GM19043 (cell line): ENCODE measurements around the gene TIAM2.

Source experiments
- ATAC-seq: cut with Tn5 transposase; IDR thresholded peaks from one replicate; pipeline ENCODE4 v1.9.1; 2021; ENCODE audit warnings: low read depth; ENCODE audit not compliant: unreplicated experiment

Gene TIAM2

DNA sequence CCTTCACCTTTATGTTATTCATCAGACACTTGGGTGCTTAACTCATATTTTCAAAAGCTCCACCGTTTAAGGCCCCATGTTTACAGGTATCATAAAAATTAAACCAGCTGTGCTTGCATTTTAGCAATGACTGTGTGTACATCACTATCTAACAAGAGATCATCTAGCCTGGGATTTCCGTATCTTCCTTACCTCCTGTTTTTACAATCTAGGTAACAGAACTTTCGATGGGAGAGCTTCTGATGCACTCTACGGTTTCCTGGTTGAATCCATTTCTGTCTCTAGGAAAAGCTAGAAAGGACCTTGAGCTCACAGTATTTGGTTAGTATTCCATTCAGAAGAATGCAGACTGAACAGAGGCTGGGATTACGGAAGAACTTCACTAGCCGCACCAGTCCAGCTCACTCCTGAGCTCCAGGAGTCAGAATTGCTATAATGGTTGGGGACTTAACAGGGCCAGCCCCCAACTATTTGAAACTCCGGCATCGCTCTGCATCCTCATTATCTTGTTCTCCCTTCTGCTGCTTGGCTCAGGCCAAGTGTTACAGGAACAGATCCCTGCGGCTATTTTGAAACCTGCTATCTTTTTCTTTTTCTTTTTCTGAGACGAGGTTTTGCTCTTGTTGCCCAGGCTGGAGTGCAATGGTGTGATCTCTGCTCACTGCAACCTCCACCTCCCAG is 255.7 kb downstream of the TIAM2 start:
- no peak for ATAC-seq

DNA sequence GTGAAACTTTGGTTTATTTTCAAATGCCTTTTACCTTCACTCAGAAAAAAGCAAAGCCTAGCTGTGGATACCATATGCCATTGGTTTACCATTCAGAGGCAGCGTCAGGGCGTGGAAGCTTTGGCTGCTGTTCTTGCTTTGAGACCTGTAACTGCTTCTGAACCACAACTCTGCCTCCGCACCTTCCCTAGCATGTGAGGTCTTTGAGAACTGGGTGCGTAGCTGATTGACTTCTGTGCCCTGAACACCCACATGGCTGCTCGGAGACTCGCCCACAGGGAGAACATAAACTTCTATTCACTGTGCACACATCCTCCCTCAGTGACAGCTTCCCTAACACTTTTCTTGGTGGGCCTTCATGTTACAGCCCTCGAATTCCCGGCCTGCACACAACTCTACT is 257.5 kb downstream of the TIAM2 start:
- no peak for ATAC-seq

DNA sequence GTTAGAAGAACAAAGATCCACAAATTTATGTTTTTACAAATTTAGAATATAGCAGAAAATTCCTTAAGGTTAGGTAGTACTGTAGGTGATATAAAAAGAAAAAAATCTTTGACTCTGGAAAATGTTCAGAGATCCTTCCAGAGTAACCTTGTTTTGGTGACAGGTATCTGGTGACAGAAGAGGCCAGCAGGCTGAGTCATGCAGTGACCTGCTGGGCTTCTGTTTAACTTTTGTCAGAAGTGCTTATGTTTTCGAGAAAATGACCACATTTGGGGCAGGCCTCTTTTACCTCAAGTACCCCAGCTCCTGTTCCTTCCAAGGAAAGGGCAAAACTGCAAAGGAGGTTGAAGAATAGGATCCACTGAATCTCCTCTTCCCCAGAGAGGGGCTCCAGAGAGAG is 258.2 kb downstream of the TIAM2 start:
- ATAC-seq, result no peak

DNA sequence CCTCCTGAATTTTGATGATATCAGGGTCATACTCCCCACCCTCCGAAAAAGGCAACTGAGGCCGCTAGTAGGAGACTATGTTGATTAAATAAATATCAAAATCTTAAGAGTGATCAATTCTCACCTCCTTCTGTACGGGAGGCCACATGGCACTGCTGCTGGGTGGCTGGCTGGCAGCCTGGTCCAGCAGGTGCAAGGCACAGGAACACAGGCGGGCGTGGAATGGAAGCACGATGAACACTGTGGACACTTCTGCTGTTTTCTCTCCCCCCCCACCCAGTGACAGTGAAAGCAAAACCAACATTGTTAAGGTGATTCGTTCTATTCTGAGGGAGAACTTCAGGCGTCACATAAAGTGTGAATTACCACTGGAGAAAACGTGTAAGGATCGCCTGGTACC is 259.0 kb downstream of the TIAM2 start:
- ATAC-seq, result no peak

DNA sequence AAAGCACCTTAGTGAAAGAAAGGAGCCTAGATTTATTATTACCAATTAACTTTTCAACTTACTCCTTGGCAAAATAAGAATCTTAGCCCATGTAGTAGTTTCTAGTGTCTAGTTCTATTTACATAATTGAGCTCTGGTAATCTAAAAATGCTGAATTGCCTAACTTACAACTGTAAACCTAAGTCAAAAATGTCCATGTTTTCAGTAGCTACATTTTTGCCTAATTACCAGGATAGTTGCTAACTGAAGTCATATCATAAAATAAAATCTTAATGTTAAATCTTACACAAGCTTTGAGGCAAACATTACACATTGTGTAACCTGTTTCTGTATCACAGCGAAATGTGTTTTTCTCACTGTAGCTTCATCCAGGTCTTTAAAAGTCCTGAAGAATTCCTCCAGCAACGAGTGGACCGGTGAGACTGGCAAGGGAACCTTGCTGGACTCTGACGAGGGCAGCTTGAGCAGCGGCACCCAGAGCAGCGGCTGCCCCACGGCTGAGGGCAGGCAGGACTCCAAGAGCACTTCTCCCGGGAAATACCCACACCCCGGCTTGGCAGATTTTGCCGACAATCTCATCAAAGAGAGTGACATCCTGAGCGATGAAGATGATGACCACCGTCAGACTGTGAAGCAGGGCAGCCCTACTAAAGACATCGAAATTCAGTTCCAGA is 261.1 kb downstream of the TIAM2 start:
- no peak for ATAC-seq

DNA sequence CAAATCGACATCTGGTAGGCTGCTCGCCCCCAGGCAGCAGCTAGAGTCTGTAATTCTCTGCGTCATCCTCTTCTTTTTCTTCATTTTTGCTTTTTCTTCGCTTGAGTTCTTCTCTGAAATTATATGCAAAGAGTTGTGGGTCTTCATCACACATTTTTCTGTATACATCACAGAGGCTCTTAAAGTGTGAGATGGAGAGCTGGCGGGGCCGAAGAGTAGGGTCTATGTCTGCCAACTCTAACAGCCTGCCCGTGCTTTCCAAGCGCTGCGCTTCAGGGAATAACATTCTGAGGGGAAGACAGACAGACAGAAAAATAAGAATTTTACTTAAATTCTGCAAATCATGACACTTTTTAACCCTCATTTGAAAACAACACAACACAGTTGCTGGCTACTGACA is 262.7 kb downstream of the TIAM2 start:
- no peak for ATAC-seq

DNA sequence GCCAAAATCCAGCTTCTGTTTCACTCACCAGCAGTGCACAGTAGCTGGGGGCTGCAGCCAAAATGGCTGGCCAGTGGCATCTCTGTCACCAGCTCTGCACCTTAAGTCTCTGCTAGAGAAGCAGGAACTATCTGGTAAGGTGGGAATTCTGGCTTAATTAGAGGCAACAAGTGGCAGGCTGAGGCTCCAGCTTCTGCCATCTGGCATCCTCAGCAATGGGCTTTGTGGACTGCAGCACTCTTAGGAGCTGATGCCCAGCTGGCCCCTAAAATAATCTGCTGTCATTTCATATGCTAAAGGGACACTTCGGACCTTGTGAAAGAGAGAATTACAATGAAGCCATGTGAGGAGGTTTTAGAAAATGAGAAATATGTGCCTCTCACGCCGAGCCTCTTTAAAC is 264.1 kb downstream of the TIAM2 start:
- ATAC-seq, result no peak

DNA sequence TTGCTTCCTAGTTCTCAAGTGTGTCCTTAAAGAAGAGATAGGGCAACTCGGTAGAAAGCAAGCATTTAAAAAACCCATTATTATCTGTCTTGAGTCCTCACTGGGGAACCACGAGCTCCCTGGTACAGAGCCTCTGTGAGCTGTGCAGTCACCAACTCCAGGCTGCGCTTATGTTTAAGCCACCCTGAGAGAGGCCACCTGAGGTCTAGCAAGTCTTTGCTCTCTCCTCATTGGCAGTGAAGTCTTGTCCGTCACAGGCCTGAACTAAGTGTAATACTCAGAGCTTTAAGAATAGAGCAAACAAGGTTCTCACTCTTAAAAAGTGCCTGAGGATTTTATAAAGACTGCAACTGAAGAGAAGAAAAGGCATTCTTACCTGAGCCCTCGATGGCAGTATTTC is 264.8 kb downstream of the TIAM2 start:
- no peak for ATAC-seq

DNA sequence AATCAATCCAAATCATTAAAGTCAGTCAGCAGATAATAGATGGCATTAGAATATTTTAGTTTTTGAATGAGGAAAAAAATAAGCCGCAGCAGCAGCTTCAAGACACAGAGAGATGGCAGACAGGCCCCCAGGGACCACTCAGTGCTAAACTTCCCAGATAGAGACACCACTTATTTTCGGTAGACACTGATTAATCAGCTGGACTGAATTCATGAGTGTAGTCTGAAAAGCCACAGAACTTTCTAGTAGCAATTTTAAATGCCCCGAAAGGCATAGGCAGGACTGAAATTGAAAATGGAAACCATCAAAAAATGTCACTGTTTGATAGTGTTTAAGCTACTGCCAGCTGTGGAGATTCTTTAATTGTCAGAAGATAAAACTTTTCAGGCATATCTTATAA is 265.6 kb downstream of the TIAM2 start:
- peak; percentile 60 for ATAC-seq

DNA sequence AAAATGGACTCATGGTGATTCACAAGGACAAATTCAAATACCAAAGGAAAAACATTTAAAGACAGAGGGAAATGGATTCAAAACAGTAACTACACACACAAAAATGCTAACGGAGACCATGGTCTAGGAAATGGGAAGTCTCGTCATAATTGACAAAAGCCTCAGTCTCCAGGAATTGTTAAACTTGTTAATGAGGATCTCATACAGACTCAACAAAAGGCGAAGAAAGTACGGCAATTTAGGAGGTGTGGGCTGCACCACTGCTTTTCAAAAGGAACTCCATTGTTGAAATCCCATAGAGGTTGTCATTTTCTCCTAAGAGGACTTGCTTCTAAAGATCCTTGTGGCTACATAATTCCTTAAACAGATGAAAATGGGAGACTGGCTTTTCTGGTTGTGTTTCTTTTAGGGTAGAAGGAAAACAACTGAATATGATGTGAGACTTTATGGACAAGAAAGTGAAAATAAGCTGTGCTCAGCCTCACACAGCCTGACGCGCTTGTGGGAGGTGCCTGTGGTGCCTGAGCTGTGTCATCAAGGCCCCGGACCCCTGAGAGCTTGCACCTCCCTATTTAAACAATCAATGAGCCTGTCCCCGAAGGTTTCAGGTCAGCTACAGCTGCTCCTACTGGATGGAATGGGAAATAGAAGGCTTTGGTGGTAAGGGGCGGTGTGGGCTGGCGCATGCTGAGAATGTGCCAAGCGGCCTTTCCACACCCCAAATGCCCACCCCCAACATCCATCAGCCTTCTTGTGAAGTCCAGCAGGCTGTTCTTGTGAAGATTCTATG is 266.2 kb downstream of the TIAM2 start:
- ATAC-seq, result no peak

DNA sequence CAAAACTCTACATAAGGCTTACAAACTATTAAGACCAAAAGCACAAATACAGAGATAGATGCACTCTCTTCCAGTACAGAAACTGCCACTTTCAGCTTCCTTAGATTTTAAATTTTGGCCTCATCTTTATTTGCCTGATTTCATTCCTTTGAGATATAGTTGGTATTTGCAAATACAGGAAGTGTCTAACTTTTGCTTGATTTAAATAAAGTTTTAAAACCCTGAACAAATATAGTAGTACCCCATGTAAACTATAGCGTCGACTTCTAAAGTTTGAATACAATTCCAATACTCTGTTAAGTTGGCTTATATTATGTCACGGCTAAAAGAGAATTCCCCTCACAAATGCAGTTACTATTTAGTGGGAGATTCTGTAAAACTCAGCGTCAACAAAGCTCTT is 267.5 kb downstream of the TIAM2 start:
- no peak for ATAC-seq

DNA sequence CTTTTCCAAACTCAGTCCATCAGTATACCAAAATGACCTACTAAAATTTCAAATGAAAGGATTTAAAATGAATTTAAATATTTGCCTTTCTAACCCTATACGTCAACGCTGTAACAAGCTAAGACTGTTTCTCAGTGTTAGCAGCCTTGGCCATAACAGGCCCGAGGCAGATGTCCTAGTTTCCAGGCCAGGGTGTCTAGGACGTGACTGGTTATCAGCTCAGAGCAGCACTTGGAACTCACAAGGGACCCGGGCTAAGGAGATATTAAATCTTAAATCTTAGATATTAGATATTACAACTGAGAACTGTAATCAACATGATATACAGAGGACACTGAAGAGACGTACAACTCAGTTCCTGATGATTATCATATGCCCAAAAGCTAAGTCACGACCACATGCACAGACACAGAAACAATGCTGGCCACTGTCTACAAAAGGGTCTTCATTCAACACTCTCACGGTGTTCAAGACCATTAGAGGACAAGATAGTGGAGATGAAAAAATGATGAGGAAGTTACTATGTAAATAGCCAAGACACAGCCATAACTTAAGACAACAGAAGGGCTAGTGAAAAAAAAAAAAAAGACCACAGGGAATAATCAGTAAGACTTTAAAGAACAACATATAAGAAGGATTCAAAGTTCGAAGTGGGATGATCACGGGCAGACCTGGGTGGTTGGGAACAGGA is 268.4 kb downstream of the TIAM2 start, which contains the start of gene CLDN20:
Gene CLDN20 (plus strand): TSS at position 641 of the 691 bp plus-strand sequence. CDS start 11,707 bp downstream, outside the sequence.
- ATAC-seq, result no peak

DNA sequence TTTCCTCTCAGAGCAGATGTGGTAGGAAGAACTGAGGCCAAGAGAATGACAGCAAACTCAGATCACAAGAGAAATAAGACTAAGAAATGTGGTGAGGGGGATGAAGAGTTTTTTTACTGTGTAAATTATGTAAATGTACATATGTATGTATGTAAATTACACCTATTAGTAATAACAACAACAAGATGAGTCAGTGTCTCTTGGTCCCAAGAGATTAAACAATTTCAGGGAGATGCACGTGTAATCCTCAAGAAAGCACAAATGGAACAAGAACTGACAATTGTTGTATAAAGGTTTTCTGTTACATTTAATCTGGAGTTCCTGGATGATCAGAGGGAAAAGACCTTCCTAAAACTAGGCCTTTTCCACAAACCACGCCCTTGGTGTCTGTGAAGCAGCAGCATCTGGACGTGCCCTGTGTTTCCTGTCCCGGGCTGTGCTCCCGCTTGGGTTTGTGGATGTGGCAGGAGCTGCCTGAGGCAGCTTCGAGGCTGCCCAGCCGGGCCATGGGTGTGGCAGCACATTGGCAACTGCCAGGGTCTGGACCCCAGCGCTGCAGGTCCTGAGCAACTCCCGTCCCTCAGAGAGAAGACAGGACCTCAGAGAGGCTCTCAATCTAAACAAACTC is 269.7 kb downstream of the TIAM2 start:
- no peak for ATAC-seq

DNA sequence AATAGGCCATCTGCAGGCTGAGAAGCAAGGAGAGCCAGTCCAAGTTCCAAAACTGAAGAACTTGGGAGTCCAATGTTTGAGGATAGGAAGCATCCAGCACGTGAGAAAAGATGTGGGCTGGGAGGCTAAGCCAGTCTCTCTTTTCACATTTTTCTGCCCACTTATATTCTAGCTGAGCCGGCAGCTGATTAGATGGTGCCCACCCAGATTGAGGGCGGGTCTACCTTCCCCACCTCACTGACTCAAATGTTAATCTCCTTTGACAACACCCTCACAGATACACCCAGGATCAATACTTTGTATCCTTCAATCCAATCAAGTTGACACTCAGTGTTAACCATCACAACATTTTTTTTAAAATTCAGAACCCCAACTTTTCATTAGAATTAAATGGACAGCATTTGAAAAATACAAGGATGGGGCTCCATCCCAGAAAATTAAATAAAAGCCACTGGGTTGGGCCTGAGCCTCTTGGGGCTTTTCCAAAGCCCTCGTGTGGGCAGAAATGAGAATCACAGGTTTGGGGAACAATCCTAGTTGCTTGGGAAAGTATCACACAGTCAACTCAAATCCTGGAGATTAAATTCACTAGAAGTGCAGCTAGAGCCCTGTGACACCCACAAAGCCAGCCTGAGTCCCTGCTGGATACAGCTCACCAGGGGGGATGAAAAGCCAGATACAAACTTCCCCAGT is 270.9 kb downstream of the TIAM2 start:
- ATAC-seq, result no peak

DNA sequence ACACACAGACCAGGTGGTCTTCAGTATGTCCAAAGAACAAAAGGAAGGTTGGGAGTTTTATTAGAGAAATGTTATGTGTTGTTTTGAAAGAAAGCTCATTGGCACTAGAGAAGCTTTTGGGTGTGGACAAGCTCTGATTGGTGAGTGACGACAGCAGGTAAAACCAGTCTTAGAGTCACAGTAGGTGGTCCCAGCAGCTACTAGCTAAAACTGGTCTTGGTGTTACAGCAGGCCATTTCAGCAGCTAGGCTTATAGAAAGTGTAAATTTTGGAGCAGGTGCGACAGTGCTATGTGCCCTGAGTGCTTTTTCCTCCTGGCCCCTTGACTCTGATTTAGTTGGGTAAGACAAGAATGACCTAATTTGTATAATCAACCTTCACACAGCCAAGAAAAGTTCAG is 272.3 kb downstream of the TIAM2 start:
- no peak for ATAC-seq

DNA sequence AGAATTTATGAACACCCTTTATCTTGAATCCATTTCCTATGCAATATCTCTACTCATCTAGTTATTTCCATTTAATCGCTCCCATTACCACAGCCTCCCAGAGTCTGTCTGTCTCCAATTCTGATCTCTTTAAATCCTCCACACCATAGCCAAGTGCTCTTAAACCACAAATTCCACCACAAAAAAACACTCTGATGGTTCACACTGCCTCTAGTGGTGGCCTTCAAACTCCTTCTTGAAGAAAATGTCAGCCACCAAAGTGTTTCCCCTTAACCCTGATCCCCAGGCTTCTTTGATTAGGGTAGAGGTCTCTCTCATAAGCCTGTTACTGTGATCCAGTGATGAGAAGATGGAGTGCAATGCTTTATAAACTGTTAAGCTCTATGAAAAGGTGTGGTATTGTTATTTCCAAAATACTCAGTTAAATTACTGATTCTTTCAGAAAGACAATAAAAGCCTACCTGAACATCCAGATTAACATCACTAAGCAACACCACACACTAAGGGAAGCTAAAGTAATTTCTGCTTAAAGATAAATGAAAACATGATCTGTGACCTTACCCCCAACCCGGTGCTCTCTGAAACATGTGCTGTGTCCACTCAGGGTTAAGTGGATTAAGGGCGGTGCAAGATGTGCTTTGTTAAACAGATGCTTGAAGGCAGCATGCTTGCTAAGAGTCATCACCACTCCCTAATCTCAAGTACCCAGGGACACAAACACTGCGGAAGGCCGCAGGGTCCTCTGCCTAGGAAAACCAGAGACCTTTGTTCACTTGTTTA is 273.2 kb downstream of the TIAM2 start:
- ATAC-seq, result peak; percentile 57

DNA sequence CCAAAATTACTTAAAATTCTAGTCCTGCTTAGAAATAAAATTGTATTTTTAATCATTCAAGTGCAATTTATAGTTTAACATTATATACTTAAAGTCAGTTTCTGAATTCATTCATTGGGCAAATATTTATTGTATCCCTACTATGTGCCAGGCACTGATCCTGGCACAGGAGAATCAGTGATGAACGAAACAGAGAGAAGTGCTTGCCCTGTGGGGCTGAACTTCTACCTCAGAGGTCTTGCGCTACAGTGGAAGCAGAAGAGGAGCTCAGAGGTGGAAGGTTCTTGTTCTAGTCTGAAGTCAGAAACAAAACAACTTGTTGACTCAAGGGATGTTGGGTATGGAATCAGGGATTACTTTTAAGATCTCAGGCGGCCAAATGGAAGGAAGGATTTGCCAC is 274.6 kb downstream of the TIAM2 start:
- ATAC-seq, result no peak

DNA sequence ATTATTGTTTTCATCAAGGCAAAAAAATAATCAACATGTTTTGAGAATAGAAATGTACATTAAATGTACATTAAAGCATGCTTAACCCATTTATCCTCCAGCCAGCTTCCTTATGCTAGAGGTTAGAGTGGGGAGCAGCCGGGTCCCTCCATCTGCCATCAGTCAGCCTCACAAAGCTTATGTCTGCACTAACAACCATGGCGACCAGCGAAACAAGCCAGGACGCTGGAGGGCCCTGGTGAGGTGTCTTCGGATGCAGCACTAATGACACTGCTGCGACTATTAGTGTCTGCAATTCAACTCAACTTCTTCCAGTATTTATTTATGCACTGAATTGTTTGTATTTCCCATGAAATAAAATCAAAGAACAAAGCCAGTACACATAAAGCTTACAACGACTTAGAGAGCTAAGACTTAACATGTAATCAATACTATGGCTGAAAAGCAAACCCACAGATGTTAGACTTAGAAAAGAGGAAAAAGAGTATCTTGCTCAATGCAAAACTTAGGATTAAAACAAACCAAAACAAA is 275.5 kb downstream of the TIAM2 start:
- no peak for ATAC-seq

DNA sequence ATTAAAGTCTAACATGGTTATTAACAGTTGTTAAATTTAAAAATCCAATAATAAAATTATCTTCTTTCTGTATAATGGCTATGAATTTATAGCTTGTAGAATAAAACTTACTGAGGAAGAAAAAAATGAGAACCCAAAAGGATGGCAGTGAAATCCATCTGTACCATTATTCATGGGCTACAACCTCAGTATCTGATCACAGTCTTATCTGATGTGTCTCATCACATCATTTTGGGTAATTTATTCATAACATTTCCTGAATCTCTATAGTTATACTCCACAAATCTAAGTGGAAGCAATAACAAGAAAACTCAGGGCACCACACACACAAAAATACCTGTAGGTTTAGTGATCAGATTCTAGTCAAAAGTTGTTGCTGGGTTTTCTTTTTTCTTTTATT is 276.0 kb downstream of the TIAM2 start:
- ATAC-seq, result no peak
